ENCODE measurements around the gene ZNF408. TPM values are rescaled to one million over a fixed set of nuclear protein-coding genes. Genes with fewer than 3 reads are reported as not detected.
A peak's percentile ranks its signal among the peaks of the same experiment; 100 is the strongest.

Gene ZNF408
- polyA plus RNA-seq, 4 donors = 8.7 to 11.6 (median 11.5) TPM

GRCh38 chr11:46743043-46743442, 42.2 kb downstream of the ZNF408 start:
- Histone ChIP-seq H3K27me3 (ENCODE audit: control insufficient read depth in 3 of 3, insufficient read depth in 3 of 3, low read length in 3 of 3) (no peaks in the 10 kb centered on the region), H3K4me1 (ENCODE audit: control insufficient read depth in 3 of 3, insufficient read depth in 2 of 3, low read depth in 1 of 3, low read length in 2 of 3) (no peaks in the 10 kb centered on the region), H3K9me3 (ENCODE audit: control insufficient read depth in 2 of 2, insufficient read depth in 1 of 2, low read depth in 1 of 2, low read length in 1 of 2) (no peaks in the 10 kb centered on the region), H3K36me3 (ENCODE audit: control insufficient read depth in 3 of 3, insufficient read depth in 2 of 3, low read depth in 1 of 3, low read length in 3 of 3) (peaks cover 11 to 48% (median 20%) of the 10 kb centered on the region in 3 donors), H3K4me3 (ENCODE audit: low read depth in 1 of 3, low read length in 3 of 3) (no peak overlapping the region), H3K27ac (ENCODE audit: low read depth in 1 of 3, low read length in 2 of 3) (peak overlapping the region in 1 of 3 donors; percentile 34)
- 84 to 93% (median 87%) methylated on average over 2 of the region's 2 CpGs for WGBS, 3 donors
- DNase-seq = no peak
- FAIRE-seq = no peak

- Histone ChIP-seq H3K4me1 (ENCODE audit: control insufficient read depth in 3 of 3, insufficient read depth in 2 of 3, low read depth in 1 of 3, low read length in 2 of 3) (no peaks in the 10 kb centered on the region), H3K36me3 (ENCODE audit: control insufficient read depth in 3 of 3, insufficient read depth in 2 of 3, low read depth in 1 of 3, low read length in 3 of 3) (peaks cover 12 to 52% (median 20%) of the 10 kb centered on the region in 3 donors), H3K9me3 (ENCODE audit: control insufficient read depth in 2 of 2, insufficient read depth in 1 of 2, low read depth in 1 of 2, low read length in 1 of 2) (no peaks in the 10 kb centered on the region), H3K27ac (ENCODE audit: low read depth in 1 of 3, low read length in 2 of 3) (peak overlapping the region in 1 of 3 donors; percentile 29), H3K4me3 (ENCODE audit: low read depth in 1 of 3, low read length in 3 of 3) (no peak overlapping the region), H3K27me3 (ENCODE audit: control insufficient read depth in 3 of 3, insufficient read depth in 3 of 3, low read length in 3 of 3) (no peaks in the 10 kb centered on the region)
- FAIRE-seq = no peak
- 72 to 86% (median 83%) methylated on average over 10 of the region's 10 CpGs for WGBS, 3 donors
- DNase-seq = no peak
Observed at GRCh38 chr11:46743693-46744339, 43.0 kb downstream of the ZNF408 start.

- no peak overlapping the region for H3K27ac ChIP-seq (ENCODE audit: low read depth in 1 of 3, low read length in 2 of 3)
- WGBS, 3 donors = 91 to 93% (median 92%) methylated on average over 1 of the region's 1 CpG
- FAIRE-seq = no peak
- H3K4me1 ChIP-seq (ENCODE audit: control insufficient read depth in 3 of 3, insufficient read depth in 2 of 3, low read depth in 1 of 3, low read length in 2 of 3) = peaks cover 0 to 3% (median 0%) of the 10 kb centered on the region in 3 donors
- H3K27me3 ChIP-seq (ENCODE audit: control insufficient read depth in 3 of 3, insufficient read depth in 3 of 3, low read length in 3 of 3) = no peaks in the 10 kb centered on the region
- DNase-seq = no peak
- no peak overlapping the region for H3K4me3 ChIP-seq (ENCODE audit: low read depth in 1 of 3, low read length in 3 of 3)
- H3K9me3 ChIP-seq (ENCODE audit: control insufficient read depth in 2 of 2, insufficient read depth in 1 of 2, low read depth in 1 of 2, low read length in 1 of 2) = no peaks in the 10 kb centered on the region
- peaks cover 21 to 59% (median 23%) of the 10 kb centered on the region in 3 donors for H3K36me3 ChIP-seq (ENCODE audit: control insufficient read depth in 3 of 3, insufficient read depth in 2 of 3, low read depth in 1 of 3, low read length in 3 of 3)
Observed at GRCh38 chr11:46745328-46745727, 44.5 kb downstream of the ZNF408 start.

GRCh38 chr11:46745995-46746394, 45.2 kb downstream of the ZNF408 start:
- 91 to 93% (median 92%) methylated on average over 3 of the region's 3 CpGs for WGBS, 3 donors
- FAIRE-seq = no peak
- H3K4me1 ChIP-seq (ENCODE audit: control insufficient read depth in 3 of 3, insufficient read depth in 2 of 3, low read depth in 1 of 3, low read length in 2 of 3) = peaks cover 0 to 4% (median 0%) of the 10 kb centered on the region in 3 donors
- DNase-seq = no peak
- no peaks in the 10 kb centered on the region for H3K9me3 ChIP-seq (ENCODE audit: control insufficient read depth in 2 of 2, insufficient read depth in 1 of 2, low read depth in 1 of 2, low read length in 1 of 2)
- H3K27me3 ChIP-seq (ENCODE audit: control insufficient read depth in 3 of 3, insufficient read depth in 3 of 3, low read length in 3 of 3) = no peaks in the 10 kb centered on the region
- H3K36me3 ChIP-seq (ENCODE audit: control insufficient read depth in 3 of 3, insufficient read depth in 2 of 3, low read depth in 1 of 3, low read length in 3 of 3) = peaks cover 27 to 62% (median 28%) of the 10 kb centered on the region in 3 donors
- no peak overlapping the region for H3K27ac ChIP-seq (ENCODE audit: low read depth in 1 of 3, low read length in 2 of 3)
- H3K4me3 ChIP-seq (ENCODE audit: low read depth in 1 of 3, low read length in 3 of 3) = no peak overlapping the region

GRCh38 chr11:46747150-46747549, 46.3 kb downstream of the ZNF408 start:
- peaks cover 28 to 54% (median 31%) of the 10 kb centered on the region in 3 donors for H3K36me3 ChIP-seq (ENCODE audit: control insufficient read depth in 3 of 3, insufficient read depth in 2 of 3, low read depth in 1 of 3, low read length in 3 of 3)
- FAIRE-seq = no peak

More at GRCh38 chr11:46747150-46747549, 46.3 kb downstream of the ZNF408 start:
- no peaks in the 10 kb centered on the region for H3K9me3 ChIP-seq (ENCODE audit: control insufficient read depth in 2 of 2, insufficient read depth in 1 of 2, low read depth in 1 of 2, low read length in 1 of 2)
- no peak overlapping the region for H3K4me3 ChIP-seq (ENCODE audit: low read depth in 1 of 3, low read length in 3 of 3)
- WGBS, 3 donors = 91 to 95% (median 91%) methylated on average over 6 of the region's 6 CpGs
- no peak overlapping the region for H3K27ac ChIP-seq (ENCODE audit: low read depth in 1 of 3, low read length in 2 of 3)
- H3K4me1 ChIP-seq (ENCODE audit: control insufficient read depth in 3 of 3, insufficient read depth in 2 of 3, low read depth in 1 of 3, low read length in 2 of 3) = peaks cover 0 to 4% (median 0%) of the 10 kb centered on the region in 3 donors
- H3K27me3 ChIP-seq (ENCODE audit: control insufficient read depth in 3 of 3, insufficient read depth in 3 of 3, low read length in 3 of 3) = no peaks in the 10 kb centered on the region
- no peak for DNase-seq

Other genes starting within 250 kb of the ZNF408 start
- gene AMBRA1, start 107.0 kb upstream of the ZNF408 start, polyA plus RNA-seq = 10 to 100 TPM in 2 of 4 donors, 1 to 10 TPM in 2; 7.8 to 22.2 (median 12.6) TPM
- 1 to 10 TPM; 3.0 to 4.8 (median 3.3) TPM for gene HARBI1, start 83.8 kb upstream of the ZNF408 start, polyA plus RNA-seq
- gene ATG13, start 83.5 kb upstream of the ZNF408 start, polyA plus RNA-seq = 10 to 100 TPM; 35.7 to 55.3 (median 37.4) TPM
- gene ARHGAP1, start 412 bp upstream of the ZNF408 start, polyA plus RNA-seq = 10 to 100 TPM; 18.6 to 49.0 (median 26.0) TPM
- 1 to 10 TPM in 1 of 4 donors, under 1 TPM in 1, not detected in 2; 0.09 to 2.3 TPM for gene F2, start 18.2 kb downstream of the ZNF408 start, polyA plus RNA-seq
- 10 to 100 TPM in 2 of 4 donors, 1 to 10 TPM in 2; 6.2 to 46.6 (median 17.8) TPM for gene CKAP5, start 145.2 kb downstream of the ZNF408 start, polyA plus RNA-seq
- gene LRP4, start 217.5 kb downstream of the ZNF408 start, polyA plus RNA-seq = 10 to 100 TPM in 3 of 4 donors, 1 to 10 TPM in 1; 2.2 to 15.2 (median 12.6) TPM
- 10 to 100 TPM; 15.1 to 32.9 (median 20.5) TPM for gene CSTPP1, start 235.7 kb downstream of the ZNF408 start, polyA plus RNA-seq

All from small intestine (tissue), 7 donors.